OCI-LY1 (cell line): ENCODE measurements around the gene DNAH17.

Source experiments
- H2AFZ ChIP-seq: fragments of 200-600 bp; sonication (generic), shearing (Covaris generic); 2 replicates; pipeline ENCODE4 v1.6.0; 2014; ENCODE audit warnings: antibody characterized with exemption, mild to moderate bottlenecking, low read length
- H3F3A ChIP-seq: fragments of 200-600 bp; sonication (generic), shearing (Covaris generic); 2 replicates; pipeline ENCODE4 v1.6.0; 2014; ENCODE audit warnings: mild to moderate bottlenecking, antibody characterized with exemption, low read length, moderate library complexity; ENCODE audit not compliant: insufficient read depth
- H3K27ac ChIP-seq: fragments of 200-600 bp; sonication (generic); 2 replicates; pipeline ENCODE4 v1.5.1; 2014; ENCODE audit warnings: low read length, mixed run types, mild to moderate bottlenecking, low read depth; ENCODE audit not compliant: poor library complexity, severe bottlenecking
- H3K27me3 ChIP-seq: fragments of 200-600 bp; sonication (generic); 2 replicates; pipeline ENCODE4 v1.6.0; 2014; ENCODE audit warnings: antibody characterized with exemption, mild to moderate bottlenecking, low read length, moderate library complexity; ENCODE audit not compliant: insufficient read depth
- H3K36me3 ChIP-seq: fragments of 200-600 bp; sonication (generic); 2 replicates; pipeline ENCODE4 v1.6.1; 2014; ENCODE audit warnings: mild to moderate bottlenecking, antibody characterized with exemption, low read length, moderate library complexity, mixed read lengths; ENCODE audit not compliant: insufficient read depth
- H3K4me1 ChIP-seq: fragments of 200-600 bp; sonication (generic); 2 replicates; pipeline ENCODE4 v1.5.1; 2014; ENCODE audit warnings: mild to moderate bottlenecking, low read length, moderate library complexity; ENCODE audit not compliant: insufficient read depth, severe bottlenecking
- H3K4me2 ChIP-seq: fragments of 200-600 bp; sonication (generic), shearing (Covaris generic); 2 replicates; pipeline ENCODE4 v1.6.1; 2014; ENCODE audit warnings: low read length
- H3K4me3 ChIP-seq: fragments of 200-600 bp; sonication (generic); 2 replicates; pipeline ENCODE4 v1.5.1; 2014; ENCODE audit warnings: low read length, low read depth, mild to moderate bottlenecking, mixed read lengths; ENCODE audit not compliant: poor library complexity, severe bottlenecking
- H3K79me2 ChIP-seq: fragments of 200-600 bp; shearing (Covaris generic); 2 replicates; pipeline ENCODE4 v1.6.1; 2016; ENCODE audit warnings: mixed run types, low read length, mixed read lengths; ENCODE audit not compliant: insufficient read depth
- H3K9ac ChIP-seq: fragments of 200-600 bp; sonication (generic), shearing (Covaris generic); 2 replicates; pipeline ENCODE4 v1.6.1; 2014; ENCODE audit warnings: mild to moderate bottlenecking, low read length, mixed read lengths
- H3K9me2 ChIP-seq: fragments of 200-600 bp; sonication (generic), shearing (Covaris generic); 2 replicates; pipeline ENCODE4 v1.6.1; 2014; ENCODE audit warnings: low read depth, mild to moderate bottlenecking, low read length, mixed read lengths
- H3K9me3 ChIP-seq: fragments of 200-600 bp; shearing (Covaris generic); 2 replicates; pipeline ENCODE4 v1.6.1; 2014; ENCODE audit warnings: low read length, mixed read lengths
- H4K20me1 ChIP-seq: fragments of 200-600 bp; sonication (generic), shearing (Covaris generic); 2 replicates; pipeline ENCODE4 v1.6.0; 2016; ENCODE audit warnings: mild to moderate bottlenecking, low read length; ENCODE audit not compliant: insufficient read depth
- EZH2 ChIP-seq: fragments of 200-600 bp; sonication (generic), shearing (Covaris generic); IDR thresholded peaks from 2 replicates; pipeline ENCODE4 v1.8.0; 2017; ENCODE audit warnings: borderline replicate concordance, mixed run types, mild to moderate bottlenecking, antibody characterized with exemption, low read length, moderate library complexity, mixed read lengths
- TF ChIP-seq, protein P1 (sequence below): fragments of 200-600 bp; sonication (generic), shearing (Covaris generic); IDR thresholded peaks from 2 replicates; pipeline ENCODE4 v1.5.1; 2017; ENCODE audit warnings: mild to moderate bottlenecking, antibody characterized with exemption, low read length, moderate library complexity, mixed read lengths

DNAH17 gene

DNA sequence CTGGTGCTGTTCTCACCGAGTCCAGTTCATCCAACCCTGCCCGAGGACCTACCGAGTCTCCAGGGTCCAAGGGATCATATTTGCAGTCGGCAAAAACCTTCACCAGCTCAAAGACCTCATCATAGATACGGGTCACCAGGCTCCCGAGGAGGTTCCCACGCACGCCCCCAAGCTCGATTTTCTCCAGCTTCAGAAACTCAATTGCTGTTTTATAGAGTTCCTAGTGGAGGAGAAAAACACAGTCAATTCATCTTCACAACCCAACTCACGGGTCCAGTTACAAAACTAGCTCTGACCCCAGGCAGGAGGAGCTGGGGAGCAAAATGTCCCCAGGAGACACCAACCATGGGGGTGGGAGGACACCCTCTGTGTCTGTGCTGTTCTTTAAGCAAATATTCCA is 10.2 kb downstream of the DNAH17 start:
- Histone ChIP-seq H2AFZ (no peak overlapping the region), H3K4me3 (no peak overlapping the region), H3K27ac (no peak overlapping the region), H4K20me1 (no peaks in the 10 kb centered on the region), H3K9me2 (no peaks in the 10 kb centered on the region), H3K36me3 (no peaks in the 10 kb centered on the region), H3K4me2 (no peak overlapping the region), H3K27me3 (peaks cover 17% of the 10 kb centered on the region; the same call in 1 of the 2 replicates), H3F3A (no peaks in the 10 kb centered on the region), H3K9me3 (no peaks in the 10 kb centered on the region), H3K9ac (no peak overlapping the region), H3K4me1 (no peaks in the 10 kb centered on the region), H3K79me2 (no peaks in the 10 kb centered on the region)
- TF ChIP-seq EZH2 = no peak
- TF ChIP-seq, protein P1, sequence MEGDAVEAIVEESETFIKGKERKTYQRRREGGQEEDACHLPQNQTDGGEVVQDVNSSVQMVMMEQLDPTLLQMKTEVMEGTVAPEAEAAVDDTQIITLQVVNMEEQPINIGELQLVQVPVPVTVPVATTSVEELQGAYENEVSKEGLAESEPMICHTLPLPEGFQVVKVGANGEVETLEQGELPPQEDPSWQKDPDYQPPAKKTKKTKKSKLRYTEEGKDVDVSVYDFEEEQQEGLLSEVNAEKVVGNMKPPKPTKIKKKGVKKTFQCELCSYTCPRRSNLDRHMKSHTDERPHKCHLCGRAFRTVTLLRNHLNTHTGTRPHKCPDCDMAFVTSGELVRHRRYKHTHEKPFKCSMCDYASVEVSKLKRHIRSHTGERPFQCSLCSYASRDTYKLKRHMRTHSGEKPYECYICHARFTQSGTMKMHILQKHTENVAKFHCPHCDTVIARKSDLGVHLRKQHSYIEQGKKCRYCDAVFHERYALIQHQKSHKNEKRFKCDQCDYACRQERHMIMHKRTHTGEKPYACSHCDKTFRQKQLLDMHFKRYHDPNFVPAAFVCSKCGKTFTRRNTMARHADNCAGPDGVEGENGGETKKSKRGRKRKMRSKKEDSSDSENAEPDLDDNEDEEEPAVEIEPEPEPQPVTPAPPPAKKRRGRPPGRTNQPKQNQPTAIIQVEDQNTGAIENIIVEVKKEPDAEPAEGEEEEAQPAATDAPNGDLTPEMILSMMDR = no peak

DNA sequence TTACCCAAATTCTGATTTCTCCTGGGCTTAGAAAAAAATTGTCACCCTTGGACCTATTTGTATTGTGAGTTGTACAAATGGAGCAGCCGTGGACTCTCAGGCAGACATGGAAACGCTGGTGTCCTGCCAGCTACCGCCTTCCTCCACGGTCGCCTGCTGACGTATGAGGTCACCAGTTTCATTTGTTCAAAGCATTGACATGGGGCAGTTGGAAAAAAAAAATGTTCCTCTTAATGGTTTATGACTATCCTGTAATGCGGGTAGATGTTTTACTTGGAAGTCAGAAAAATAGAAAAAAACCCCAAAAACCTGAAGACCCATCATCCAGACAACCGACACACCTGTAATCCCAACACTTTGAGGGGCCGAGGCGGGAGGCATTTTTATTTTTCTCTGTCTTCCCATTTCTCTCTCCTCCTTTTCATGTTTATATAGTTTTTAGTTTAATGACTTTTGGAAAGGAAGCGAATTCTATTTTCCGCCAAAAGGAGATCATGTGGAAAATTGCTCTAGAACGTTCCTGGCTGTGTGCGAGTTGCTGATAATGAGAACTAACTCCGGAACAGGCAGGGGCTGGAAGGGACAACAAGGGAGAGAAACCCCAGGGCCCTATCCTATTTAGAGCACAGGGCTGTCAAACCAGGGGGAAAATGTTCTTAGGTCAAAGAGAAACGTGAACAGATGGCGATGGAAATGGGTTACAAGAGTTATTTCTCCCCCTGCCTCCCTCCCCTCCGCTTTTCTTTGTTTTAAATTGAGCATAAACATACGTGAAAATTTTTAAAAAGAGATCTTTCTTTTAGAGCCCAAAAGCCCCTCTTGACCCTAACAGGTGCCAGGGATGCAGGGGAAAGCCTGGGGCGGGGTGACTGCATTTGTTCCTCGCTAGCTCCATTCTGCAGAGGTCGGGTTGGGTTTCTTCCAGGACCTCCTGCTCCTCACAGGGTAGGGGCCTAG is 13.7 kb downstream of the DNAH17 start:
- TF ChIP-seq, protein P1 = no peak
- TF ChIP-seq EZH2 = no peak
- Histone ChIP-seq H4K20me1 (no peaks in the 10 kb centered on the region), H3K4me3 (no peak overlapping the region), H2AFZ (no peak overlapping the region), H3K36me3 (no peaks in the 10 kb centered on the region), H3K27me3 (no peaks in the 10 kb centered on the region), H3K9me3 (no peaks in the 10 kb centered on the region), H3K27ac (no peak overlapping the region), H3K4me2 (no peak overlapping the region), H3K9me2 (no peaks in the 10 kb centered on the region), H3K9ac (no peak overlapping the region), H3K4me1 (no peaks in the 10 kb centered on the region), H3K79me2 (no peaks in the 10 kb centered on the region), H3F3A (no peaks in the 10 kb centered on the region)

DNA sequence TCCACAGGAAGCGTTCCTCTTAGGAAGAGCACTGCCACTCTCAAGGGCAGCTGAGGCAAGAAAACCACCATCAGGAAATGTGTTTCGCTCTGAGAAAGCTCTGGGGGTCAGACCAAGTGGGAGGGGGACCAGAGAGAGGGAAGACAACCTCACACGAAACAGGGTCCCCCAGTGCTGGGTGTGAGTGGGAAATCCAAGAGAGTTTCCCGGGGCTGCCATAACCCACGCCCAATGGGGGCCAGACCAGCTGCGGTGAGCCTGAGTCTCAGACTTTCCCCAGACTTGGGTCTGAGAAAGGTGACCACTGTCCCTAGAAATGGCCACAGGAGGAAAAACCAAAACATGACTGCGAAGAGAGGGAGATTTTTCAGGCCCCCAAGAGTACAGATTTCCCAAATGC is 14.5 kb downstream of the DNAH17 start:
- no peaks in the 10 kb centered on the region for H3K79me2 ChIP-seq
- no peaks in the 10 kb centered on the region for H3K9me2 ChIP-seq
- no peaks in the 10 kb centered on the region for H4K20me1 ChIP-seq
- no peaks in the 10 kb centered on the region for H3K4me1 ChIP-seq
- peaks cover 5% of the 10 kb centered on the region; the same call in 1 of the 2 replicates for H3K27me3 ChIP-seq
- H3F3A ChIP-seq = no peaks in the 10 kb centered on the region
- H3K36me3 ChIP-seq = no peaks in the 10 kb centered on the region
- no peak overlapping the region for H3K4me3 ChIP-seq
- no peak overlapping the region for H3K27ac ChIP-seq
- H2AFZ ChIP-seq = no peak overlapping the region
- H3K9ac ChIP-seq = no peak overlapping the region
- H3K4me2 ChIP-seq = no peak overlapping the region
- H3K9me3 ChIP-seq = no peaks in the 10 kb centered on the region
- no peak for TF ChIP-seq EZH2
